HepG2 (cell line): ENCODE data around the gene CPNE2. TPM values are rescaled to one million over a fixed set of nuclear protein-coding genes. Genes with fewer than 3 reads are reported as not detected.

ENCODE experiments used
- BRCA1 ChIP-seq: sonication (generic); formaldehyde crosslinking; IDR thresholded peaks from 2 replicates; pipeline ENCODE4 v1.4.0; 2020; ENCODE audit warnings: missing genetic modification reagents
- GABPB1 ChIP-seq: IDR thresholded peaks from 2 replicates; pipeline ENCODE4 v1.6.1; 2016; ENCODE audit warnings: mild to moderate bottlenecking, missing genetic modification reagents, moderate library complexity, missing compliant biosample characterization
- GFI1 ChIP-seq: sonication (generic); formaldehyde crosslinking; IDR thresholded peaks from 2 replicates; pipeline ENCODE4 v1.5.0; 2020; ENCODE audit warnings: missing genetic modification reagents, mild to moderate bottlenecking, borderline replicate concordance
- HNRNPUL1 ChIP-seq: fragments of 200-400 bp; formaldehyde crosslinking; IDR thresholded peaks from 2 replicates; pipeline ENCODE4 v1.6.1; 2017; ENCODE audit warnings: low read depth, mild to moderate bottlenecking, low read length, moderate library complexity
- HOXA9 ChIP-seq: sonication (generic); formaldehyde crosslinking; IDR thresholded peaks from 2 replicates; pipeline ENCODE4 v1.8.1; 2022; ENCODE audit warnings: missing genetic modification reagents, mild to moderate bottlenecking, moderate library complexity, borderline replicate concordance
- KLF13 ChIP-seq: sonication (generic); formaldehyde crosslinking; IDR thresholded peaks from 2 replicates; pipeline ENCODE4 v1.4.0; 2020; ENCODE audit warnings: mild to moderate bottlenecking, missing genetic modification reagents
- NBN ChIP-seq: fragments of 450-650 bp; conservative IDR thresholded peaks from 2 replicates; pipeline ENCODE4 v1.6.1; 2017
- SP4 ChIP-seq: sonication (generic); formaldehyde crosslinking; IDR thresholded peaks from 2 replicates; pipeline ENCODE4 v1.8.1; 2023; ENCODE audit warnings: mild to moderate bottlenecking, missing genetic modification reagents
- SSRP1 ChIP-seq: IDR thresholded peaks from 2 replicates; pipeline ENCODE4 v1.6.1; 2016; ENCODE audit warnings: control low read depth
- ZNF451 ChIP-seq: sonication (generic); formaldehyde crosslinking; IDR thresholded peaks from 2 replicates; pipeline ENCODE4 v1.5.0; 2020; ENCODE audit warnings: mild to moderate bottlenecking, missing genetic modification reagents
- ZNF552 ChIP-seq: sonication (generic); formaldehyde crosslinking; IDR thresholded peaks from 2 replicates; pipeline ENCODE4 v1.9.0; 2022; ENCODE audit warnings: missing genetic modification reagents, mild to moderate bottlenecking, borderline replicate concordance
- ZNF660 ChIP-seq: sonication (generic); formaldehyde crosslinking; IDR thresholded peaks from 2 replicates; pipeline ENCODE4 v1.5.1; 2020; ENCODE audit warnings: mild to moderate bottlenecking, low read depth, missing genetic modification reagents, borderline replicate concordance
- ZNF713 ChIP-seq: sonication (generic); formaldehyde crosslinking; IDR thresholded peaks from 2 replicates; pipeline ENCODE4 v1.4.0; 2020; ENCODE audit warnings: mild to moderate bottlenecking, missing genetic modification reagents
- polyA plus RNA-seq, 8 experiments: library from polyadenylated mRNA; depleted of rRNA in 3 of 8; stranded (reverse) in 7 of 8; unstranded in 1 of 8; fragments of >200 nt; fragmentation: Illumina TruSeq in 4 of 8; extraction: Trizol in 4 of 8; gene quantifications; 2 replicates each; pipeline versions ENCODE4 v1.2.1 to v1.2.3, GENCODE V29; 2011 to 2016; ENCODE audit warnings: low read depth in 4 of 8, missing spikeins in 1 of 8, mixed read lengths in 1 of 8; ENCODE audit not compliant: insufficient read depth in 1 of 8
- total RNA-seq, 5 experiments: library from RNA; depleted of rRNA; stranded (reverse); fragments of >200 nt; fragmentation: Illumina TruSeq; extraction: Trizol; gene quantifications; 2 replicates each; pipeline ENCODE4 v1.2.3, GENCODE V29; 2016; ENCODE audit warnings: low read depth in 1 of 5
- TF ChIP-seq, protein P1 (sequence below): sonication (generic); formaldehyde crosslinking; IDR thresholded peaks from 2 replicates; pipeline ENCODE4 v1.5.0; 2020; ENCODE audit warnings: missing genetic modification reagents
- TF ChIP-seq, protein P2 (sequence below): sonication (generic); formaldehyde crosslinking; IDR thresholded peaks from 2 replicates; pipeline ENCODE4 v1.4.0; 2020; ENCODE audit warnings: missing genetic modification reagents
- TF ChIP-seq, protein P3 (sequence below): sonication (generic); formaldehyde crosslinking; IDR thresholded peaks from 2 replicates; pipeline ENCODE4 v1.8.1; 2023; ENCODE audit warnings: mild to moderate bottlenecking, missing genetic modification reagents, borderline replicate concordance

The CPNE2 gene
- total and polyA plus RNA-seq, 2 of the 13 experiments (the other 11 are each of a cell fraction or from before 2014, with no cell fraction given): 10.6 to 23.3 TPM

DNA sequence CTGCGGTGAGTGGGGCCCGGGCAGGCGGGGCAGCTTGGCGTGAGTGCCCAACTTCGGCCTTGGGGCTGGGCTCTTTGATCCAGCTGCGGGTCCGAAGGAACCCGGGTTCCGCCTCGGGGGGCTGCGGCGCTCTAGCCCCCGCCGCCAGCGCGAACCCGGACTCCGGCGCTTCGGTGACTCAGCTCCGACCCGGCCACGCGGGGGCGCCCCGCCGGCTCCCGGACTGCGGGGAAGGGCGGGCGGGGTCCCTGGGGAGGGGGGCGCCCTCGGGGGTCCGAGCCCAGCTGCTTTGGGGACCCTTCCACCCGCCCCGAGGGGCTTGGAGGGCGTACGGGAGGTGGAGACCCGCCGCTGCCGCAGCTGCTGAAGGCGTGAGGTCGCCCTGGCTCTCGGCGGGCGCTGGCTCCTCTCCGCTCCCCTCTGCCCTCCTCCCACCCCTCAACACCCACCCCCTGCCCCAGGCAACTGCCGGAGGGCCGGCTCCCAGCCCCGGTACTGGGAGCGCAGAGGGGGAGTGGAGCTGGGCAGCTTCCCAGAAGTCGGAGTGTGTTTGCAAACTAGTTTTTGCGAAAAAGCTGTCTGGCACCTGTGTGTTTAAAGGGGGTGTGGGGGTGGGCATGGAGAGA, 516 bp downstream of the CPNE2 start (continued):
- TF ChIP-seq, protein P1, sequence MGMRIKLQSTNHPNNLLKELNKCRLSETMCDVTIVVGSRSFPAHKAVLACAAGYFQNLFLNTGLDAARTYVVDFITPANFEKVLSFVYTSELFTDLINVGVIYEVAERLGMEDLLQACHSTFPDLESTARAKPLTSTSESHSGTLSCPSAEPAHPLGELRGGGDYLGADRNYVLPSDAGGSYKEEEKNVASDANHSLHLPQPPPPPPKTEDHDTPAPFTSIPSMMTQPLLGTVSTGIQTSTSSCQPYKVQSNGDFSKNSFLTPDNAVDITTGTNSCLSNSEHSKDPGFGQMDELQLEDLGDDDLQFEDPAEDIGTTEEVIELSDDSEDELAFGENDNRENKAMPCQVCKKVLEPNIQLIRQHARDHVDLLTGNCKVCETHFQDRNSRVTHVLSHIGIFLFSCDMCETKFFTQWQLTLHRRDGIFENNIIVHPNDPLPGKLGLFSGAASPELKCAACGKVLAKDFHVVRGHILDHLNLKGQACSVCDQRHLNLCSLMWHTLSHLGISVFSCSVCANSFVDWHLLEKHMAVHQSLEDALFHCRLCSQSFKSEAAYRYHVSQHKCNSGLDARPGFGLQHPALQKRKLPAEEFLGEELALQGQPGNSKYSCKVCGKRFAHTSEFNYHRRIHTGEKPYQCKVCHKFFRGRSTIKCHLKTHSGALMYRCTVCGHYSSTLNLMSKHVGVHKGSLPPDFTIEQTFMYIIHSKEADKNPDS (CRISPR knock-in tag): no peak
- no peak for TF ChIP-seq ZNF713 (CRISPR knock-in tag)
- peak; percentile 62 for TF ChIP-seq SP4 (CRISPR knock-in tag)
- no peak for TF ChIP-seq NBN
- TF ChIP-seq, protein P2, sequence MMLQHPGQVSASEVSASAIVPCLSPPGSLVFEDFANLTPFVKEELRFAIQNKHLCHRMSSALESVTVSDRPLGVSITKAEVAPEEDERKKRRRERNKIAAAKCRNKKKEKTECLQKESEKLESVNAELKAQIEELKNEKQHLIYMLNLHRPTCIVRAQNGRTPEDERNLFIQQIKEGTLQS: peak; percentile 31; the same call in 1 of the 2 replicates
- TF ChIP-seq HOXA9 (CRISPR knock-in tag): no peak
- no peak for TF ChIP-seq GFI1 (CRISPR knock-in tag)
- TF ChIP-seq ZNF660 (CRISPR knock-in tag): no peak
- TF ChIP-seq, protein P3, sequence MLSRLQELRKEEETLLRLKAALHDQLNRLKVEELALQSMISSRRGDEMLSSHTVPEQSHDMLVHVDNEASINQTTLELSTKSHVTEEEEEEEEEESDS (CRISPR knock-in tag): no peak
- no peak for TF ChIP-seq HNRNPUL1
- TF ChIP-seq GABPB1 (CRISPR knock-in tag): peak; percentile 53; the same call in 1 of the 2 replicates
- no peak for TF ChIP-seq SSRP1 (CRISPR knock-in tag)
- TF ChIP-seq ZNF552 (CRISPR knock-in tag): no peak
- TF ChIP-seq ZNF451 (CRISPR knock-in tag): peak; percentile 20; the same call in 1 of the 2 replicates
- TF ChIP-seq BRCA1 (CRISPR knock-in tag): no peak
- TF ChIP-seq KLF13: no peak
